GM12878 (cell line): Measurements from ENCODE around the gene OTUD5.

Experiments
- CREB1 ChIP-seq: IDR thresholded peaks from 2 replicates; pipeline ENCODE4 v1.6.1; 2012; ENCODE audit warnings: low read depth, mild to moderate bottlenecking, inconsistent platforms
- MTA2 ChIP-seq: fragments of 450-650 bp; IDR thresholded peaks from 2 replicates; pipeline ENCODE4 v1.6.1; 2016; ENCODE audit warnings: low read depth, mild to moderate bottlenecking, moderate library complexity
- NFYB ChIP-seq: IDR thresholded peaks from 2 replicates; pipeline ENCODE4 v1.6.1; 2011; ENCODE audit warnings: low read depth, mild to moderate bottlenecking, low read length, improper control_type of control experiment, moderate library complexity; ENCODE audit not compliant: insufficient read depth
- NRF1 ChIP-seq: conservative IDR thresholded peaks from 2 replicates; pipeline ENCODE4 v1.6.1; 2011; ENCODE audit warnings: mild to moderate bottlenecking, low read depth, low read length, improper control_type of control experiment
- POLR2A ChIP-seq: IDR thresholded peaks from 2 replicates; pipeline ENCODE4 v1.6.1; 2011; ENCODE audit warnings: low read depth, mild to moderate bottlenecking, low read length
- WRNIP1 ChIP-seq: IDR thresholded peaks from 2 replicates; pipeline ENCODE4 v1.6.1; 2011; ENCODE audit warnings: low read depth, low read length, improper control_type of control experiment, borderline replicate concordance
- ZZZ3 ChIP-seq: IDR thresholded peaks from 2 replicates; pipeline ENCODE4 v1.6.1; 2011; ENCODE audit warnings: low read depth; ENCODE audit not compliant: control insufficient read depth, insufficient read length

- TF ChIP-seq ZZZ3 (no peak), CREB1 (no peak), NRF1 (no peak), NFYB (no peak), WRNIP1 (no peak), POLR2A (no peak; the same call in 1 of the 2 replicates), MTA2 (no peak)
Observed at GRCh38 chrX:48924270-48924669, 33.1 kb downstream of the OTUD5 start.
